K562 (cell line): ENCODE measurements around the gene SET. TPM values are rescaled to one million over a fixed set of nuclear protein-coding genes. Genes with fewer than 3 reads are reported as not detected.

ENCODE experiments used
- ATAC-seq: fragments of 200-7000 bp; cut with Tn5 transposase; 3 replicates; pipeline ENCODE4 v1.9.1; 2020; ENCODE audit warnings: moderate library complexity
- BruUV-seq: library from RNA; stranded (reverse); fragments of 400-500 nt; replicated peaks from 2 replicates; lab custom pipeline; 2021; lab: Mats Ljungman, UMichigan
- CTCF ChIA-PET: fragments of 300-600 bp; formaldehyde crosslinking; extraction: SDS; loops from one replicate; lab custom pipeline; 2021; ENCODE audit warnings: low intra/inter-chr PET ratio; lab: Yijun Ruan, JAX
- POLR2A ChIA-PET: fragments of 300-600, 350-650 bp; sonication (Branson Sonifier 250); formaldehyde crosslinking; extraction: SDS; loops from one replicate; lab custom pipeline; 2021; ENCODE audit warnings: antibody characterized with exemption, inconsistent platforms; lab: Yijun Ruan, JAX
- DNase-seq, 4 experiments: peaks; one replicate each; pipeline versions ENCODE4 v3.0.0 to v3.0.0-alpha.2; 2011 to 2018; ENCODE audit warnings: low spot score in 3 of 4, mixed read lengths in 3 of 4; ENCODE audit errors: extremely low read depth in 1 of 4
- FAIRE-seq: peaks from 2 replicates; lab custom pipeline; 2011; peaks lifted over from hg19 to GRCh38; lab: Jason Lieb, UNC
- H2AFZ ChIP-seq: 2 replicates; pipeline ENCODE4 v1.6.0; 2011; ENCODE audit warnings: low read depth, low read length, control low read depth, inconsistent platforms
- H3K27ac ChIP-seq: fragments of 200-600 bp; 3 replicates; pipeline ENCODE4 v1.8.0; 2011; ENCODE audit warnings: low read depth, mild to moderate bottlenecking, control low read depth, inconsistent platforms, low read length, moderate library complexity, mixed read lengths; ENCODE audit errors: extremely low read depth
- H3K27me3 ChIP-seq, 2 experiments: fragments of 300-600 bp in 1 of 2; 2 replicates in 1 of 2; 3 replicates in 1 of 2; pipeline versions ENCODE4 v1.6.0 to v1.8.0; 2011; ENCODE audit warnings: inconsistent platforms in 2 of 2, low read length in 2 of 2, mild to moderate bottlenecking in 1 of 2, mixed read lengths in 1 of 2, moderate library complexity in 1 of 2; ENCODE audit not compliant: control insufficient read depth in 2 of 2, insufficient read depth in 2 of 2
- H3K36me3 ChIP-seq: fragments of 300-600 bp; 3 replicates; pipeline ENCODE4 v1.8.0; 2011; ENCODE audit warnings: mild to moderate bottlenecking, low read length, inconsistent platforms; ENCODE audit not compliant: control insufficient read depth, insufficient read depth
- H3K4me1 ChIP-seq, 2 experiments: fragments of 200-600 bp in 1 of 2; replicated peaks in 1 of 2; 2 replicates in 1 of 2; 3 replicates in 1 of 2; pipeline versions ENCODE4 v1.5.1 to v1.8.0; 2011; ENCODE audit warnings: inconsistent platforms in 2 of 2, low read length in 2 of 2, mild to moderate bottlenecking in 1 of 2, mixed read lengths in 1 of 2, moderate library complexity in 1 of 2; ENCODE audit not compliant: control insufficient read depth in 2 of 2, insufficient read depth in 2 of 2
- H3K4me2 ChIP-seq: 2 replicates; pipeline ENCODE4 v1.6.1; 2011; ENCODE audit warnings: low read length, control low read depth, inconsistent platforms, mixed read lengths; ENCODE audit not compliant: insufficient read depth
- H3K4me3 ChIP-seq: fragments of 200-600 bp; sonication (generic), shearing (Covaris generic); 2 replicates; pipeline ENCODE4 v1.5.1; 2016; ENCODE audit warnings: control low read depth, inconsistent platforms
- H3K79me2 ChIP-seq: fragments of 200-600 bp; 3 replicates; pipeline ENCODE4 v1.8.0; 2011; ENCODE audit warnings: low read length, inconsistent platforms; ENCODE audit not compliant: control insufficient read depth, insufficient read depth
- H3K9ac ChIP-seq, 2 experiments: 2 replicates each; pipeline versions ENCODE4 v1.6.0 to v1.6.1; 2011; ENCODE audit warnings: low read depth in 2 of 2, low read length in 2 of 2, control low read depth in 1 of 2, inconsistent platforms in 1 of 2, mild to moderate bottlenecking in 1 of 2, mixed read lengths in 1 of 2; ENCODE audit not compliant: insufficient read depth in 1 of 2
- H3K9me1 ChIP-seq: one replicate; pipeline ENCODE4 v1.6.0; 2011; ENCODE audit warnings: inconsistent platforms, mild to moderate bottlenecking, low read length, moderate library complexity; ENCODE audit not compliant: control insufficient read depth, insufficient read depth
- H3K9me3 ChIP-seq: replicated peaks from 2 replicates; pipeline ENCODE4 v1.5.1; 2011; ENCODE audit warnings: low read depth, low read length, inconsistent platforms; ENCODE audit not compliant: control insufficient read depth, insufficient read depth
- H4K20me1 ChIP-seq: replicated peaks from 2 replicates; pipeline ENCODE4 v1.6.1; 2011; ENCODE audit warnings: low read length, inconsistent platforms, mixed read lengths; ENCODE audit not compliant: control insufficient read depth, insufficient read depth
- CBX3 ChIP-seq, 2 experiments: IDR thresholded peaks; 1 replicate in 1 of 2; 2 replicates in 1 of 2; pipeline ENCODE4 v1.6.1; 2012; ENCODE audit warnings: inconsistent platforms in 2 of 2, low read length in 2 of 2, borderline replicate concordance in 1 of 2, control low read depth in 1 of 2
- PRPF4 ChIP-seq: fragments of 200-400 bp; formaldehyde crosslinking; IDR thresholded peaks from one replicate; pipeline ENCODE4 v1.6.1; 2017; ENCODE audit warnings: low read length, low read depth, mild to moderate bottlenecking; ENCODE audit not compliant: insufficient read depth, poor library complexity, severe bottlenecking
- ZBTB17 ChIP-seq: fragments of 450-650 bp; formaldehyde crosslinking; IDR thresholded peaks from 2 replicates; pipeline ENCODE4 v1.4.0; 2020; ENCODE audit warnings: mild to moderate bottlenecking
- ZFP36 ChIP-seq: fragments of 150-350 bp; IDR thresholded peaks from 2 replicates; pipeline ENCODE4 v1.6.1; 2018; ENCODE audit warnings: low read length, low read depth; ENCODE audit not compliant: partially characterized antibody
- ZNF586 ChIP-seq: fragments of 450-650 bp; formaldehyde crosslinking; conservative IDR thresholded peaks from 2 replicates; pipeline ENCODE4 v1.4.0; 2020; ENCODE audit warnings: mild to moderate bottlenecking, moderate library complexity
- ZNF717 ChIP-seq: fragments of 250-450 bp; sonication (Bioruptor Pico); IDR thresholded peaks from 2 replicates; pipeline ENCODE4 v1.5.0; 2021
- WGBS: fragments of 100-300 bp; shearing (Covaris generic); methylation state at CpG from one replicate; pipeline ENCODE4 v1.1.6; 2016; ENCODE audit warnings: low coverage, mixed read lengths; ENCODE audit not compliant: insufficient coverage; ENCODE audit errors: missing lambda C conversion rate; 5-methylcytosine and 5-hydroxymethylcytosine counted together
- in situ Hi-C: fragments of 300-500 bp; cut with MboI; formaldehyde crosslinking; loops from 4 replicates; pipeline ENCODE4 v1.15.0; 2018; ENCODE audit warnings: inconsistent platforms, mixed read lengths
- intact Hi-C: fragments of 100-400 bp; cut with micrococcal nuclease; formaldehyde crosslinking; loops from 2 replicates; pipeline ENCODE4 v1.14.2; 2022
- polyA plus RNA-seq, 8 experiments: library from polyadenylated mRNA; depleted of rRNA in 4 of 8; stranded (reverse) in 5 of 8; unstranded in 3 of 8; fragments of >200 nt; fragmentation: Nextera tagmentation in 2 of 8; fragmentation: Illumina TruSeq in 1 of 8; extraction: Ambion mirVana in 2 of 8; extraction: Trizol in 1 of 8; gene quantifications; 2 replicates each; pipeline versions ENCODE4 v1.2.1 to v1.2.3, GENCODE V29; 2011 to 2014; ENCODE audit warnings: inconsistent platforms in 1 of 8, missing spikeins in 1 of 8
- total RNA-seq, 7 experiments: library from RNA; depleted of rRNA in 6 of 7; stranded (reverse); fragments of >200 nt in 6 of 7; fragmentation: Illumina TruSeq in 2 of 7; extraction: Trizol in 2 of 7; gene quantifications; 2 replicates each; pipeline versions ENCODE4 v1.2.1 to v1.2.3, GENCODE V29; 2011 to 2021; ENCODE audit warnings: low replicate concordance in 1 of 7
- TF ChIP-seq, protein P1 (sequence below): sonication (generic); formaldehyde crosslinking; IDR thresholded peaks from 2 replicates; pipeline ENCODE4 v1.8.0; 2022; ENCODE audit warnings: missing genetic modification reagents, mild to moderate bottlenecking, moderate library complexity, borderline replicate concordance
- TF ChIP-seq, protein P2 (sequence below): fragments of 150-350 bp; conservative IDR thresholded peaks from 2 replicates; pipeline ENCODE4 v1.6.1; 2014; ENCODE audit warnings: low read length

The SET gene
- total and polyA plus RNA-seq, 9 of the 15 experiments (the other 6 are each of a cell fraction or from before 2014, with no cell fraction given), result 404 to 1,447 (median 907) TPM

DNA sequence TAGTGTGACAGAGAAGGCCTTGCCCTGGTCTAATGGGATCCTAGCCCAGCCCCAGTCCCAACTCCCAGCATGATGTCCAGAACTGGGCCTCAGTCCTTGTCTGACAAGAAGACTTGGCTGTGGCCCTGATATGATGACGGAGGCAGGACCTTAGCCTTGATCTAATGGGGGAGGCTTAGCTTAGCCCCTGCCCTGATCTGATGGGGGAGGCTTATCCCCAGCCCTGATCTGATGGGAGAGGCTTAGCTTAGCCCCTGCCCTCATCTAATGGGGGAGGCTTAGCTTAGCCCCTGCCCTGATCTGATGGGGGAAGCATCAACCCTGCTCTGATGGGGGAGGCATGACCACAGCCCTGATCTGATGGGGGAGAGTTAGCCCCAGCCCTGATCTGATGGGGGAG, 17.0 kb downstream of the SET start:
- no peaks in the 10 kb centered on the region for H3K9me3 ChIP-seq
- POLR2A ChIA-PET, result interaction anchor here (0.6 to 1.1 kb wide), 3 partner anchors 9 to 17 kb away, joined by 3 to 5 read pairs (median 4); partner anchors contain the start of gene SET
- no peak overlapping the region for H2AFZ ChIP-seq
- H3K79me2 ChIP-seq, result peaks cover 24% of the 10 kb centered on the region
- no peak for DNase-seq
- 88% methylated on average over 1 of the region's 1 CpG for WGBS
- H3K4me3 ChIP-seq, result no peak overlapping the region
- H3K9ac ChIP-seq, result no peak overlapping the region
- no peak for ATAC-seq
- no TSS peak for BruUV-seq
- H3K4me1 ChIP-seq, result peaks cover 9 to 43% of the 10 kb centered on the region in 2 experiments
- no peaks in the 10 kb centered on the region for H3K9me1 ChIP-seq
- CTCF ChIA-PET, result no interaction called here
- FAIRE-seq, result no peak
- no peaks in the 10 kb centered on the region for H4K20me1 ChIP-seq
- peaks cover 44% of the 10 kb centered on the region; the same call in 2 of the 3 replicates for H3K36me3 ChIP-seq
- intact Hi-C loops, result no loop called here
- H3K27me3 ChIP-seq, result no peaks in the 10 kb centered on the region
- TF ChIP-seq ZBTB17 (CRISPR knock-in tag) (no peak), CBX3 (IDR thresholded peaks at IDR 0.05; ENCODE audit: borderline replicate concordance in 1 of 2, low read length in 2 of 2) (no peak), ZNF586 (CRISPR knock-in tag) (no peak), PRPF4 (no peak), ZFP36 (peak; percentile 35), ZNF717 (no peak)
- TF ChIP-seq, protein P1, sequence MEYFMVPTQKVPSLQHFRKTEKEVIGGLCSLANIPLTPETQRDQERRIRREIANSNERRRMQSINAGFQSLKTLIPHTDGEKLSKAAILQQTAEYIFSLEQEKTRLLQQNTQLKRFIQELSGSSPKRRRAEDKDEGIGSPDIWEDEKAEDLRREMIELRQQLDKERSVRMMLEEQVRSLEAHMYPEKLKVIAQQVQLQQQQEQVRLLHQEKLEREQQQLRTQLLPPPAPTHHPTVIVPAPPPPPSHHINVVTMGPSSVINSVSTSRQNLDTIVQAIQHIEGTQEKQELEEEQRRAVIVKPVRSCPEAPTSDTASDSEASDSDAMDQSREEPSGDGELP, result no peak
- TF ChIP-seq, protein P2, sequence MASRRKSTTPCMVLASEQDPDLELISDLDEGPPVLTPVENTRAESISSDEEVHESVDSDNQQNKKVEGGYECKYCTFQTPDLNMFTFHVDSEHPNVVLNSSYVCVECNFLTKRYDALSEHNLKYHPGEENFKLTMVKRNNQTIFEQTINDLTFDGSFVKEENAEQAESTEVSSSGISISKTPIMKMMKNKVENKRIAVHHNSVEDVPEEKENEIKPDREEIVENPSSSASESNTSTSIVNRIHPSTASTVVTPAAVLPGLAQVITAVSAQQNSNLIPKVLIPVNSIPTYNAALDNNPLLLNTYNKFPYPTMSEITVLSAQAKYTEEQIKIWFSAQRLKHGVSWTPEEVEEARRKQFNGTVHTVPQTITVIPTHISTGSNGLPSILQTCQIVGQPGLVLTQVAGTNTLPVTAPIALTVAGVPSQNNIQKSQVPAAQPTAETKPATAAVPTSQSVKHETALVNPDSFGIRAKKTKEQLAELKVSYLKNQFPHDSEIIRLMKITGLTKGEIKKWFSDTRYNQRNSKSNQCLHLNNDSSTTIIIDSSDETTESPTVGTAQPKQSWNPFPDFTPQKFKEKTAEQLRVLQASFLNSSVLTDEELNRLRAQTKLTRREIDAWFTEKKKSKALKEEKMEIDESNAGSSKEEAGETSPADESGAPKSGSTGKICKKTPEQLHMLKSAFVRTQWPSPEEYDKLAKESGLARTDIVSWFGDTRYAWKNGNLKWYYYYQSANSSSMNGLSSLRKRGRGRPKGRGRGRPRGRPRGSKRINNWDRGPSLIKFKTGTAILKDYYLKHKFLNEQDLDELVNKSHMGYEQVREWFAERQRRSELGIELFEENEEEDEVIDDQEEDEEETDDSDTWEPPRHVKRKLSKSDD, result no peak
- in situ Hi-C loops, result no loop called here
- H3K4me2 ChIP-seq, result no peak overlapping the region
- H3K27ac ChIP-seq, result no peak overlapping the region
